GM21390 (cell line): ENCODE data around the gene PDGFB.

Source experiments
- ATAC-seq: cut with Tn5 transposase; IDR thresholded peaks from one replicate; pipeline ENCODE4 v1.9.1; 2021; ENCODE audit not compliant: unreplicated experiment

PDGFB gene

DNA sequence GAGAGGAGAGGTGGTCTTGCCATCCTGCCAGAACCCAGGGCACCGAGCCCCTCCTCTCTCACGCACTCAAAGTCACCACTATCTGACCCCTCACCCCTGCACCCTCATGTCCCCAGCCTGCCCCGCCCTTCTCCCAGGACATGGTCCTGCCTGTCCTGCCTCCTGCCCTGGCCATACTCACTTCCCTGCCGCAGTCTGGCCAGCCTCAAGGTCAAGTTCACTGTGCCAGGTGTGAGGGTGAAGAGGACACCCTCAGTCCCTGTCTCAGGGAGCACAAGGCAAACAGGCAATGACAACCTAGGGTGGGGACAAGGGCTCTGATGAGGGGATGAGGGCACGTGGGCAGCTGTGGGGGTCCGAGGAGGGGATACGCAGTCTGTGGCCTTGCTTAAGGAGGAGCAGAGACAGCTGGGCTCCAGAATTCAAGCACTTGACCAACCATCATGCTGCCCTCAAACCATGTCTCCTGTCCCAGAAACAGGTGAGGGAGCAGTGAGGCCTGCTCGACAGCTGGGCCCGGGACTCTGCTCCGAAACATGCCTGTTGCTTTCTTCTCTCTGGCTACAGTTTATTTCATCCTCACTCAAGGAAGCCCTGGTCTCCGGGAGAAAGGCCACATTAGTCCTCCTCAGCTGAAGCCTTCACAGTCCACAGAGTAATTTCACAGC, 36.6 kb downstream of the PDGFB start:
- no peak for ATAC-seq

DNA sequence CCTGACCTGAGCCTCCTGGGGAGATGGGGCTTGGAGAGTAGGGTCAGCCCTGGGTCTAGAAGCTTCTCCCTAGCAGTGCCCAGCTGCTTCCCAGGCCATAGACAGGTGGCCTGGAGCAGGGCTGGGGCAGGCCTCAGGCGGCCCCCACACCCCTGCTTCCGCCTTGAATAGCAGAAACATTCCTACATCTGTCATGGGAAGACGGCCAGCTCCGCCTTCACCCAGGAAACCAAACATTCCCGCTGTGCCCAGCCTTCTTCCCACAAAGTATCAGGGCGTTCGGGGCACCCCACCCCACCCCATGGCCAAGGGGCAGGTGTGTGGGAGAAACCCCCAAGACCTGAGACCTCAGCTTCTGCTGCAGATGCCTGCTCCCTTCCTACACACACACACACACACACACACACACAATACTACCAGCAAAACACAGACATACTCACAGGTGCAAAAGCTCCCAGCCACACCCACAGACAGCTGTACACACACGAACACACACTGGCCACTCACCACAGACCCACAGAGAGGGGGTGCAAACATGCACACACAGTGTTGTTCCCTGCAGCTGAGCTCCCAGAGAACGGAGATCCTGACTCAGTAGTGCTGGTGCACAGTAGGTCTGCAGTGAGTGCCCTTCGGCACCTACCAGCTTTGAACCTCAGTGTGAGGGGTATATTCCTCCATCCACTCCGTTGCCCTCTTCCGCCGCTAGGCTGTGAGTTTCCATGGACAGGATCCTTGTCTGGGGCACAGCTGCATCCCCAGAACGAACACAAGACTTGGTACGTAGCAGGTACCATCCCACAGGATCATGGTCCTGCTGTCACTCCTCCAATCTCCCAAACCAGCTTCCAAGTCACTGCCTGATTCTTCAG, 37.4 kb downstream of the PDGFB start:
- ATAC-seq = no peak

DNA sequence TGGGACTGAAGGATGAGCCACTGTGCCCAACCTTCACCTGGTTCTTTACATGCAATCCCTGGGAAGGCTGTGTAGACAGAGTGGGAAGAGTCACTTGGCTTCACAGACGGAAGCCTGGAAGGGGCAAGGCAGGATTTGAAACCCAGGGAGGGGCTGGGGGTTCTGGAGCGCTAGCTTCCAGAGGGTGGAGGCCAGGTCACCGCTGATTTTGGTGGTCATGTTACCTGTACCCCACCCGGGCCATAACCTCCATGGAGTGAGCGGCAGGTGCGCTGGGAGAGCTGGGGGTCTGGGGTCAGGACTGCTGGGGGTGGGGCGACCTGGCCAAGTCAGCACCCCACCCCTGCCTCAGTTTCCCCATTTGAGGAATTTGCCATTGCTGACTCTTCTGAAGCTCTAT, 38.3 kb downstream of the PDGFB start:
- no peak for ATAC-seq

GRCh38 chr22:39205344-39206021, 39.3 kb downstream of the PDGFB start:
- no peak for ATAC-seq

DNA sequence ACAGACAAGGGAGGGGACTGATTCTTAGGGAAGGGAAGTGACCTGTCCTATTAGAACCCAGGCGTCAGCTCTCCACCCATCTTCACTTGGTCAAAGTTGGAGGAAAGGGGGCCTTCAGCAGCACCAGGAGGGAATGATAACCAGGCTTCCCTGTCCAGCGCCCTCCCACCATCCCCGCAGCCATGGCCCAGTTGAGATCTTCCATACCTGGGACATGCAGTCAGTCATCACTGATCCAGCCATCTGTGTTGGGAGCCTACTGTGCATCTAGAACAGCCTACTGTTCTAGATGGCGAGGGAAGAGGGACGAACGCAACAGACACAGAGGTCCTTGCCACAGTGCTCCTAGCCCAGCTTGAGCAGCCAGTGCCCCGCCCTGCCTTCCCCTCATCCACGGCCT, 40.6 kb downstream of the PDGFB start:
- no peak for ATAC-seq

DNA sequence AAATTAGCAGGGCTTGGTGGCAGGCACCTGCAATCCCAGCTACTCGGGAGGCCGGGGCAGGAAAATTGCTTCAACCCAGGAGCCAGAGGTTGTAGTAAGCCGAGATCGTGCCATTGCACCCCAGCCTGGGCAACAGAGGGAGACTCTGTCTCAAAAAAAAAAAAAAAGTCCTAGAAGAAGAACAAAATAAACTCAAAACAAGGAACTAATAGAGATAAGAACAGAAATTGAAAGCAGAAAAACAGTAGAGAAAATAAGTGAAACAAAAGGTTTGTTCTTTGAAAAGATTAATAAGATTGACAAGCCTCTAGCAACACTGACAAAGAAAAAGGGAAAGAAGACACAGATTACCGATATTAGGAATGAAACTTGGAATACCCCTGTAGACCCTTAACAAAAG, 47.2 kb downstream of the PDGFB start:
- ATAC-seq = no peak

- no peak for ATAC-seq
These were observed 50.7 kb downstream of the PDGFB start for GRCh38 chr22:39194098-39194497.

DNA sequence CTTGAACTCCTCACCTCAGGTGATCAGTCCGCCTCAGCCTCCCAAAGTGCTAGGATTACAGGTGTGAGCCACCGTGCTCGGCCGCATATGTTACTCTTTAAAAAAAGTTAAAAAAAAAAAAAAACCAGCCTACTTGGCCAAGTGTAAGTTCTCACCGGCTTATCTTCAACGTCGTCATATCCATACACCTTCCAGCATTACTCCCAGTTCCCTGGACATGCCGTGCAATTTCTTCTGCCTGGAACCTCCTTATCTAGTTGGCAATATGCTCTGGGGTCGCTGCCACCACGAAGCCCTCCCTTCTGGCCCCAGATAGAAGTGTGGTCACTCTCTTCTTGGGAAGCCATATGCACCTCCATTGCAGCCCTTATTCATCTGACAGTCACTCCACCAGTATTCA, 56.0 kb downstream of the PDGFB start:
- ATAC-seq = no peak

- ATAC-seq = no peak
These were observed 59.2 kb downstream of the PDGFB start for GRCh38 chr22:39185601-39186012.

GRCh38 chr22:39184586-39185577, 59.9 kb downstream of the PDGFB start:
- no peak for ATAC-seq

- ATAC-seq = no peak
These were observed 60.7 kb downstream of the PDGFB start for GRCh38 chr22:39183991-39184585.

- no peak for ATAC-seq
These were observed 62.2 kb downstream of the PDGFB start for GRCh38 chr22:39182478-39183030.

- no peak for ATAC-seq
These were observed 63.0 kb downstream of the PDGFB start for GRCh38 chr22:39181778-39182177.

GRCh38 chr22:39181356-39181755, 63.4 kb downstream of the PDGFB start:
- no peak for ATAC-seq

GRCh38 chr22:39179841-39180335, 64.9 kb downstream of the PDGFB start:
- no peak for ATAC-seq

DNA sequence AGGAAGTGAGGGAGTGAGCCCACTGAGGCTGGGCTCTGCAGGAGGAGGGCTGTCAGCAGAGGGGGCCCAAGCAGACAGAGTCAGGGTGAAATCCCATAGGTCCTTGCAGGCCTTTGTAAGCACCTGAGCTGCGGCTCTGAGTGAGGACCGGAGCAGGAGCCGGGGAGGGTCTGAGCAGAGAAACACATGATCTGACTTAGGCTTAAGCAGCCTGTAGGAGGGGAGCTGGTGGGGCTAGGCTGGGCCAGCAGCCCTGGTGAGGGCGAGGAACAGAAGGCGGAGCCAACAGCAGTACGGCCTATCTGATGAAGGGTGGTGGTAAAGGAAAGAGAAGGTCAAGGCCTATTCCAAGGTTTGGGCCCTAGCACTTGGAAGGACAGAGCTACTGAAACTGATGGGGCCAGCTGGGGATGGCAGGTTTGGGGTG, 65.4 kb downstream of the PDGFB start:
- no peak for ATAC-seq

- ATAC-seq = no peak
These were observed 66.3 kb downstream of the PDGFB start for GRCh38 chr22:39178206-39179111.

- ATAC-seq = no peak
These were observed 67.0 kb downstream of the PDGFB start for GRCh38 chr22:39177791-39178190.

DNA sequence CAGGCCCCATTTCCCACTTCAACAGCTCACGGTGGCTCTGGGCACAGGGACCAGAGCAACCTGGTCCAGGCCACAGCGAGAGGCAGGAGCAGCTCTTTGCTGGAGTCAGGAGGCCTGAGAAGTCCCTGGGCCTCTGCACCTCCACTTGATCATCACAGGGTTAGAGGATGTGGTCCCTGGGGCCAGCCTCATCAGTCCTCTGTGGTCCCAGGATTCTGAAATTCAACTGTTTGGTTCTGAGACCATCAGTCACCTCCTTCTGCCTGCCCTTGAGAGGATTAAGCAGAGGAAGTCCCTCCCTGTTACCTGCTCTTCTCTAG, 67.4 kb downstream of the PDGFB start:
- no peak for ATAC-seq
